Activated CD4-positive, alpha-beta memory T cell treated with anti-CD3 and anti-CD28 coated beads for 36 hours (primary cell): ENCODE measurements around the gene KCND2. TPM values are rescaled to one million over a fixed set of nuclear protein-coding genes. Genes with fewer than 3 reads are reported as not detected.

Source experiments
- CTCF ChIA-PET: fragments of 350-600 bp; sonication (Branson Sonifier 250); formaldehyde crosslinking; loops from one replicate; lab custom pipeline; 2021; ENCODE audit warnings: antibody characterized with exemption, inconsistent platforms; lab: Charles Lee
- POLR2A ChIA-PET: fragments of 350-600 bp; sonication (Branson Sonifier 250); formaldehyde crosslinking; loops from one replicate; lab custom pipeline; 2021; ENCODE audit warnings: antibody characterized with exemption; lab: Charles Lee
- DNase-seq: peaks from one replicate; pipeline ENCODE4 v3.0.0-alpha.2; 2020
- H3K27ac Mint-ChIP-seq: one replicate; pipeline ENCODE4 v1.8.0; 2021; ENCODE audit warnings: mixed read lengths
- H3K27me3 Mint-ChIP-seq: one replicate; pipeline ENCODE4 v1.8.0; 2021; ENCODE audit warnings: mixed read lengths
- H3K36me3 Mint-ChIP-seq: one replicate; pipeline ENCODE4 v1.8.0; 2021; ENCODE audit warnings: mixed read lengths
- H3K4me1 Mint-ChIP-seq: one replicate; pipeline ENCODE4 v1.8.0; 2021; ENCODE audit warnings: low read depth, mixed read lengths
- H3K4me3 Mint-ChIP-seq: one replicate; pipeline ENCODE4 v1.8.0; 2021; ENCODE audit warnings: mild to moderate bottlenecking, mixed read lengths
- H3K9me3 Mint-ChIP-seq: one replicate; pipeline ENCODE4 v1.8.0; 2021; ENCODE audit warnings: mixed read lengths
- intact Hi-C: fragments of 100-400 bp; cut with micrococcal nuclease; formaldehyde crosslinking; loops from one replicate; pipeline ENCODE4 v1.15.1; 2023
- total RNA-seq, 2 experiments: library from RNA; stranded (reverse); gene quantifications; one replicate each; pipeline ENCODE4 v1.2.3, GENCODE V29; 2021

KCND2 gene
- total RNA-seq, 2 experiments from 2014 or later, result not detected

GRCh38 chr7:120792861-120793130, 519.8 kb downstream of the KCND2 start:
- no peaks in the 10 kb centered on the region for H3K9me3 Mint-ChIP-seq
- intact Hi-C loops, result loop anchor here (1.0 to 10.0 kb wide), 5 partner anchors 149 to 1202 kb away; partner anchors contain the start of gene CPED1
- no peaks in the 10 kb centered on the region for H3K27me3 Mint-ChIP-seq
- DNase-seq, result no peak
- ChIA-PET CTCF (interaction anchor here (0.7 to 7.8 kb wide), 21 partner anchors 8 to 315 kb away, joined by 3 to 114 read pairs (median 5); no protein-coding TSS in a partner anchor), POLR2A (no interaction called here)
- H3K4me3 Mint-ChIP-seq, result no peak overlapping the region
- no peaks in the 10 kb centered on the region for H3K4me1 Mint-ChIP-seq
- H3K27ac Mint-ChIP-seq, result no peak overlapping the region
- H3K36me3 Mint-ChIP-seq, result no peaks in the 10 kb centered on the region

- Mint-ChIP-seq H3K9me3 (no peaks in the 10 kb centered on the region), H3K27me3 (no peaks in the 10 kb centered on the region), H3K4me1 (no peaks in the 10 kb centered on the region), H3K27ac (no peak overlapping the region), H3K4me3 (no peak overlapping the region), H3K36me3 (no peaks in the 10 kb centered on the region)
- intact Hi-C loops, result loop anchor here (2.0 to 10.0 kb wide), 3 partner anchors 194 to 1201 kb away; partner anchors contain the start of gene CPED1
- ChIA-PET POLR2A (no interaction called here), CTCF (interaction anchor here (0.7 to 7.8 kb wide), 10 partner anchors 10 to 314 kb away, joined by 4 to 114 read pairs (median 9); no protein-coding TSS in a partner anchor)
- no peak for DNase-seq
Measured at GRCh38 chr7:120793213-120793936, 520.4 kb downstream of the KCND2 start.

- Mint-ChIP-seq H3K27me3 (no peaks in the 10 kb centered on the region), H3K9me3 (no peaks in the 10 kb centered on the region), H3K36me3 (no peaks in the 10 kb centered on the region), H3K4me3 (no peak overlapping the region), H3K4me1 (no peaks in the 10 kb centered on the region), H3K27ac (no peak overlapping the region)
- intact Hi-C loops, result loop anchor here (5.0 to 10.0 kb wide), 2 partner anchors 193 to 1201 kb away; partner anchors contain the start of gene CPED1
- POLR2A ChIA-PET, result no interaction called here
- DNase-seq, result no peak
- CTCF ChIA-PET, result interaction anchor here (2.6 to 7.8 kb wide), 3 partner anchors 11 to 313 kb away, joined by 17 to 114 read pairs (median 46); no protein-coding TSS in a partner anchor
Measured at GRCh38 chr7:120794106-120794729, 521.2 kb downstream of the KCND2 start.

GRCh38 chr7:120797026-120797645, 524.2 kb downstream of the KCND2 start:
- ChIA-PET POLR2A (interaction anchor here (1.0 kb wide), 1 partner anchor 153 kb away, joined by 4 read pairs; the partner anchor contains the start of gene ING3), CTCF (interaction anchor here (0.6 to 7.8 kb wide), 6 partner anchors 9 to 311 kb away, joined by 3 to 114 read pairs (median 5); partner anchors contain the start of gene CPED1)
- no peak for DNase-seq
- Mint-ChIP-seq H3K4me1 (no peaks in the 10 kb centered on the region), H3K27me3 (no peaks in the 10 kb centered on the region), H3K36me3 (no peaks in the 10 kb centered on the region), H3K4me3 (no peak overlapping the region), H3K9me3 (no peaks in the 10 kb centered on the region), H3K27ac (no peak overlapping the region)
- intact Hi-C loops, result loop anchor here (10.0 kb wide), 1 partner anchor 1198 kb away; no protein-coding TSS in a partner anchor

- Mint-ChIP-seq H3K9me3 (no peaks in the 10 kb centered on the region), H3K27ac (no peak overlapping the region), H3K4me3 (no peak overlapping the region), H3K27me3 (peaks cover 2% of the 10 kb centered on the region), H3K36me3 (no peaks in the 10 kb centered on the region), H3K4me1 (no peaks in the 10 kb centered on the region)
- intact Hi-C loops, result loop anchor here (10.0 kb wide), 1 partner anchor 1196 kb away; no protein-coding TSS in a partner anchor
- ChIA-PET CTCF (interaction anchor here (2.1 to 2.2 kb wide), 2 partner anchors 188 to 309 kb away, joined by 6 read pairs; no protein-coding TSS in a partner anchor), POLR2A (no interaction called here)
- DNase-seq, result no peak
Measured at GRCh38 chr7:120799147-120799546, 526.2 kb downstream of the KCND2 start.
